OCI-LY3 (cell line): ENCODE measurements around the gene SCARB2.

ENCODE experiments used
- H2AFZ ChIP-seq: fragments of 200-600, 300-600 bp; shearing (Covaris generic); 2 replicates; pipeline ENCODE4 v1.6.0; 2014; ENCODE audit warnings: antibody characterized with exemption, low read depth, low read length
- H3K27ac ChIP-seq: fragments of 200-600, 300-600 bp; sonication (generic); 2 replicates; pipeline ENCODE4 v1.5.1; 2014; ENCODE audit warnings: mild to moderate bottlenecking, low read length, moderate library complexity, mixed read lengths
- H3K27me3 ChIP-seq: fragments of 200-600, 300-600 bp; sonication (generic); 2 replicates; pipeline ENCODE4 v1.6.1; 2014; ENCODE audit warnings: low read depth, low read length, mixed read lengths
- H3K36me3 ChIP-seq: fragments of 200-600, 300-600 bp; sonication (generic); replicated peaks from 2 replicates; pipeline ENCODE3; 2014; ENCODE audit warnings: low read depth, low read length, mixed read lengths
- H3K4me1 ChIP-seq: fragments of 300-600, 200-600 bp; sonication (generic); 2 replicates; pipeline ENCODE4 v1.6.1; 2014; ENCODE audit warnings: low read length, mixed read lengths
- H3K4me2 ChIP-seq: fragments of 200-600, 300-600 bp; sonication (generic); 2 replicates; pipeline ENCODE4 v1.6.1; 2014; ENCODE audit warnings: low read length, mixed read lengths
- H3K4me3 ChIP-seq: fragments of 300-600, 200-600 bp; sonication (generic); 2 replicates; pipeline ENCODE4 v1.5.1; 2014; ENCODE audit warnings: antibody characterized with exemption, mild to moderate bottlenecking, low read length, moderate library complexity
- H3K79me2 ChIP-seq: fragments of 300-600, 200-600 bp; shearing (Covaris generic); 2 replicates; pipeline ENCODE4 v1.6.1; 2014; ENCODE audit warnings: mild to moderate bottlenecking, low read length, mixed read lengths
- H3K9ac ChIP-seq: fragments of 300-600, 200-600 bp; shearing (Covaris generic); 2 replicates; pipeline ENCODE4 v1.6.0; 2014; ENCODE audit warnings: mild to moderate bottlenecking, low read length, moderate library complexity
- H3K9me3 ChIP-seq: fragments of 200-600, 300-600 bp; shearing (Covaris generic); 2 replicates; pipeline ENCODE4 v1.6.1; 2014; ENCODE audit warnings: low read length, mixed read lengths; ENCODE audit not compliant: insufficient read depth
- H4K20me1 ChIP-seq: fragments of 200-600, 300-600 bp; sonication (generic); 2 replicates; pipeline ENCODE4 v1.6.1; 2016; ENCODE audit warnings: low read length, mixed read lengths; ENCODE audit not compliant: insufficient read depth
- EZH2phosphoT487 ChIP-seq: fragments of 200-600 bp; shearing (Covaris generic); IDR thresholded peaks from 2 replicates; pipeline ENCODE4 v1.6.1; 2018; ENCODE audit warnings: antibody characterized with exemption, mixed run types, low read depth
- TF ChIP-seq, protein P1 (sequence below): fragments of 200-600, 300-600 bp; sonication (generic); IDR thresholded peaks from 2 replicates; pipeline ENCODE4 v1.5.1; 2014; ENCODE audit warnings: antibody characterized with exemption, low read length, low read depth

The SCARB2 gene

DNA sequence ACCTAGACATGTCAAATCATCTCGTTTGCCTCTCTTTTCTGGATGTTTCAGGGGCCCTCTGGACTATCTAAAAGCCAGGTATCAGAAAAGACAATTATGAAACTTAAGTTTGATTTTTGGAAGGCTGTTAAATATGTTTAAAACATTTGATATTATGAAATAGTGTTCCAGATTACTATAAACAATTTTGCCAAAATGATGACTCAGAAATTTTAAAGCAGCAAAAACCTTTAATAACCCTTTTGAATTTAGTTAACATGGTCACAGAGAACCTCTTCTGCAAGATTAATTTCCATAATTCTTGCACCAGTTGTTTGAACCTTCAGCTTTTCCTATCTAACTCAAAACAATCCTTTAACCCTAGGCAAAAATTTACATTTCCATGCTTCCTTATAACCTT lies 19.1 kb upstream of the SCARB2 start:
- Histone ChIP-seq H2AFZ (no peak overlapping the region), H3K79me2 (no peaks in the 10 kb centered on the region), H3K9ac (no peak overlapping the region), H3K4me3 (no peak overlapping the region), H3K4me1 (peaks cover 7% of the 10 kb centered on the region), H3K4me2 (no peak overlapping the region), H4K20me1 (no peaks in the 10 kb centered on the region), H3K36me3 (no peaks in the 10 kb centered on the region), H3K27ac (no peak overlapping the region), H3K9me3 (no peaks in the 10 kb centered on the region), H3K27me3 (no peaks in the 10 kb centered on the region)
- TF ChIP-seq, protein P1, sequence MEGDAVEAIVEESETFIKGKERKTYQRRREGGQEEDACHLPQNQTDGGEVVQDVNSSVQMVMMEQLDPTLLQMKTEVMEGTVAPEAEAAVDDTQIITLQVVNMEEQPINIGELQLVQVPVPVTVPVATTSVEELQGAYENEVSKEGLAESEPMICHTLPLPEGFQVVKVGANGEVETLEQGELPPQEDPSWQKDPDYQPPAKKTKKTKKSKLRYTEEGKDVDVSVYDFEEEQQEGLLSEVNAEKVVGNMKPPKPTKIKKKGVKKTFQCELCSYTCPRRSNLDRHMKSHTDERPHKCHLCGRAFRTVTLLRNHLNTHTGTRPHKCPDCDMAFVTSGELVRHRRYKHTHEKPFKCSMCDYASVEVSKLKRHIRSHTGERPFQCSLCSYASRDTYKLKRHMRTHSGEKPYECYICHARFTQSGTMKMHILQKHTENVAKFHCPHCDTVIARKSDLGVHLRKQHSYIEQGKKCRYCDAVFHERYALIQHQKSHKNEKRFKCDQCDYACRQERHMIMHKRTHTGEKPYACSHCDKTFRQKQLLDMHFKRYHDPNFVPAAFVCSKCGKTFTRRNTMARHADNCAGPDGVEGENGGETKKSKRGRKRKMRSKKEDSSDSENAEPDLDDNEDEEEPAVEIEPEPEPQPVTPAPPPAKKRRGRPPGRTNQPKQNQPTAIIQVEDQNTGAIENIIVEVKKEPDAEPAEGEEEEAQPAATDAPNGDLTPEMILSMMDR: no peak
- TF ChIP-seq EZH2phosphoT487: no peak

GRCh38 chr4:76226418-76226817 lies 12.8 kb upstream of the SCARB2 start:
- no peaks in the 10 kb centered on the region for H3K79me2 ChIP-seq
- no peak overlapping the region for H3K9ac ChIP-seq
- H3K27ac ChIP-seq: no peak overlapping the region
- H3K36me3 ChIP-seq: no peaks in the 10 kb centered on the region
- TF ChIP-seq, protein P1: no peak
- no peak for TF ChIP-seq EZH2phosphoT487
- H2AFZ ChIP-seq: no peak overlapping the region
- H3K4me3 ChIP-seq: no peak overlapping the region
- H3K4me2 ChIP-seq: no peak overlapping the region
- H3K4me1 ChIP-seq: no peaks in the 10 kb centered on the region
- no peaks in the 10 kb centered on the region for H3K27me3 ChIP-seq
- no peaks in the 10 kb centered on the region for H4K20me1 ChIP-seq
- H3K9me3 ChIP-seq: no peaks in the 10 kb centered on the region

- H4K20me1 ChIP-seq: no peaks in the 10 kb centered on the region
- H3K4me2 ChIP-seq: no peak overlapping the region
- H3K27ac ChIP-seq: no peak overlapping the region
- H3K36me3 ChIP-seq: no peaks in the 10 kb centered on the region
- TF ChIP-seq EZH2phosphoT487: no peak
- TF ChIP-seq, protein P1: no peak
- H3K4me3 ChIP-seq: no peak overlapping the region
- no peaks in the 10 kb centered on the region for H3K9me3 ChIP-seq
- H2AFZ ChIP-seq: no peak overlapping the region
- H3K9ac ChIP-seq: no peak overlapping the region
- H3K4me1 ChIP-seq: no peaks in the 10 kb centered on the region
- no peaks in the 10 kb centered on the region for H3K79me2 ChIP-seq
- H3K27me3 ChIP-seq: no peaks in the 10 kb centered on the region
Observed at GRCh38 chr4:76224171-76224570, 10.5 kb upstream of the SCARB2 start.

DNA sequence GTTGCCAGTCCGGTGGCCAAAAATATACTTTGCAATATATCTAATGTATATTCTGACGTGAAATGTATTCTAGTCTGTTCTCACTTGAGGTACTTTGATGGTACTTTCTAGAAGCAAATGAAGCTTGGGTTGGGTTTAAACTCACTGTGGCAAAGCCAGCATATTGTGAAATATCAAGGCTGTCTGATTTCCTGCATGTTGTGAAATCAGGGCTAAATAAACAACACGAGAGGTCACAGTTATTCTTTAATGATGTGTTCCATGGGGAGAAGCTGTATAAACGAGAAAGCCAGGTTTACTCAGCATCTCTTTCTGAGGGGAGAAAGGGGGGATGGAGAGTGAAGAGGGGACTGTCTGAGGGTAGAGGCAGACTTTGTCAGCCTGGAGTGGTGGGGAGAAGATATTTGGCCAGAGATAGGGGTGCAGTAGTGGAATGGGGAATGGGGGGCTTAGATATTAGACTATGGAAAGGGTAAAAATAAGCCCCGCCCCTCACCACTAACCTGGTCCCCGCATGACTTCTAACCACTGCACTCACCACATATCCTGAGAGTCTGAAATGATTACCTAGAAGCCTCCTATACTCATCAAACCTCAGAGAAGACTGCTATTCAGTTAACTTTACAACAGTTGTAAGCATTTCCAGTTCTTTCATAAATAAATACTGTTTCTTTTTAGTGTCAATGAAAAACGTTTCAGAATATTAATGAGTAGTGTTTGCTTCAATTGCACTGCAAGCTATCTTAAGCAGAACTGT lies 5.9 kb upstream of the SCARB2 start:
- no peak overlapping the region for H3K27ac ChIP-seq
- H3K4me3 ChIP-seq: no peak overlapping the region
- no peak for TF ChIP-seq EZH2phosphoT487
- TF ChIP-seq, protein P1: no peak
- H3K27me3 ChIP-seq: peaks cover 30% of the 10 kb centered on the region
- peaks cover 15% of the 10 kb centered on the region for H3K4me1 ChIP-seq
- H3K4me2 ChIP-seq: no peak overlapping the region
- no peaks in the 10 kb centered on the region for H3K79me2 ChIP-seq
- no peaks in the 10 kb centered on the region for H4K20me1 ChIP-seq
- no peaks in the 10 kb centered on the region for H3K36me3 ChIP-seq
- no peak overlapping the region for H2AFZ ChIP-seq
- H3K9ac ChIP-seq: no peak overlapping the region
- no peaks in the 10 kb centered on the region for H3K9me3 ChIP-seq
